Measurements from ENCODE around the gene GCNT1.

GCNT1 gene

DNA sequence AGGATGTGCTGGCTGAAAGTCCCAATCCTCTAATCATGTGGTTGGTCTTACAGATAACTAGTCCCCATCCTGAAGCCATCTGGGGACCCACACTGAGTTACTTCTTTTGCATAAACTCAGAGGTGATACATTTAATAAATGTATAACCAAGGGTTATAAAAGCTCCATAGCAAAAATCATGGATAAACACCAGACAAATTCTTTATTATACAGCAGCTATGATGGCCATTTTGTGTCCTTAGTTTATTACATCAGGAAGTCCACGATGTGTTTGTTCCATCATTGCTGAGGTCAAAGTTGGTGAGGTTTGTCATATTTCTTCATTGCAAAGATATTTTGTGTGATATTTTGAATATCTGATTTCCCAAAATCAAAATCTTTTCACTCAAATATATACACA lies 80.2 kb downstream of the GCNT1 start:
- no peak for DNase-seq (ENCODE audit: low spot score)

DNA sequence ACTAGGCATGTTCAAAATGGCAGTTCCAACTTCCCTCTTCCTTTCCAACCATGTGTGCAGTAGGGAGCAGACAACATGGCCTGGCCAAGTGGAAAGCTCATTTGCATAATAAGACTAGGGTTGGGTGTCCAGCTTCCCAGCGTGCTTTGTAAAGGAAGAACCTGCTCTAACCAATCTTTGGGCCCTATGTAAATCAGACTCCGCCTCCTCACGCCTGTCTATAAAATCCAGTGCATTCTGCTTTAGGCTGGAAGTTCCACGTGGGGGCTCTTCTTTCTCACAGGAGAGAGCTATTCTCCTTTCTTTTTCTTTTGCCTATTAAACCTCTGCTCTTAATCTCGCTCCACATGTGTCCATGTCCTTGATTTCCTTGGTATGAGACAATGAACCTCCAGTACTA lies 83.4 kb downstream of the GCNT1 start:
- DNase-seq (ENCODE audit: low spot score), result no peak

DNA sequence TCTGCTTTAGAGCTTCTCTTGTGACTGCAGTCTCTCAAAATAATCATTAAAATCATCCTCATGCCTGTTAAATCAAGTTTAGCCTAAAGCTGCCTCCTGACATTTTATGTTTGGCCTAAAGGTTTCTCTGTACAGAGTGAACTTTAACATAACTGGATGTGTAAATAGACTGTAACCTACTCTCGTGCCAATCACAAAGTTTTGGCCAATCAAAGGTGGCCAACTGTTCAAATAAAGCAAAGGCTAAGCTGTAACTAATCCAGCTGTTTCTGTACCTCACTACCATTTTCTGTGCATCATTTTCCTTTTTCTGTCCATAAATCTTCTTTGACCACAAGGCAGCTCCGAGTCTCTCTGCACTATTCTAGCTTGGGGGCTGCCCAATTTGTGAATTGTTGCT lies 86.2 kb downstream of the GCNT1 start:
- DNase-seq (ENCODE audit: low spot score), result no peak

DNA sequence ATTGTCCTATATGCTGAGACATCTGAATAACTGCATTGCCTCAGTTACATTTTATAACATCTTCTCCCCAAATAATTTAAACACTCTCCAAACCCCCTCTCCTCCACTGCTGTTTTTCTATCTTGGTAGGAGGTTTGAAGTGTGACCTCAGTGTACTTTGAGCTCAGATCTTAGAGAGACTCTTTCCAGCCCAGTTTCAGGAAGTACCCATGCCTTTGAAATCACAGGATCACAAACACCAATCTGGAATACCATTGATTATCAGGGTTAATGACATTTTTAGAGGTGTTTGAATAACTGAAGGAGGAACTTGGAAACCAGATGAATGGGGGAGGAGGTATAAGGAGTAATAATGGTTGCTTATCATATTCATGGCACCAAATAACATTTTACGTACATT lies 93.2 kb downstream of the GCNT1 start:
- DNase-seq (ENCODE audit: low spot score), result no peak

DNA sequence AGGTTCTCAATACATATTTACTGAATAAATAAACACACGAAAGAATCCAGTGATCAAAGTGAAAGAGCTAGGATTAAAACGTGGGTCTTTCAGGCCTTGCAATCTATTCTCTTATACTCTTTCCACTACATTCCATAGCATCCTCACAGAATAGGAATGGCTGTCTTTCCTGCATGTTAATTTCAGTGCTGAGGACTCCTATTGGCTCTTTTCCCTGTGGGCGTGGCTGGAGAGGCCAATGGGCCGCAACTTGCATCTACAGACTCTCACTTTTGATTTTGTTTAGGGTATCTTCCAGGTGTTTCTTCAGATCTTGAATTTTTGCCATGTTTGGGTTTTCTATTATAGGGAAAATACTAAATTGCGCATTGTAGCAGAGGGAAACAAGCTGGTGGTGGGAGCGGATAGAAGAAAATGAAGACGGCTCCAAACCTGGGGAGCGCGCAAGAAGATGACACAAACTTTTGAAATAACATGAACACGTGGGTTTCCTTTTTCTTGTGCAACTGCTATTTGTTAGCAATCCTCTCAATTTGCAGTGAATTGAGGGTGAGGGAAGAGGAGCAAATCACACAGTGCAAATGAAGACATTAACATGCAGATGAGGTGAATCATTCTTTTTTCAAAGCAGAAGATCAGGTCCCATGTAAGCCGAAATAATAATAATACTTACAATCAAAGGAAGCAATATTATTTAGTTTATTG lies 93.9 kb downstream of the GCNT1 start:
- no peak for DNase-seq (ENCODE audit: low spot score)

DNA sequence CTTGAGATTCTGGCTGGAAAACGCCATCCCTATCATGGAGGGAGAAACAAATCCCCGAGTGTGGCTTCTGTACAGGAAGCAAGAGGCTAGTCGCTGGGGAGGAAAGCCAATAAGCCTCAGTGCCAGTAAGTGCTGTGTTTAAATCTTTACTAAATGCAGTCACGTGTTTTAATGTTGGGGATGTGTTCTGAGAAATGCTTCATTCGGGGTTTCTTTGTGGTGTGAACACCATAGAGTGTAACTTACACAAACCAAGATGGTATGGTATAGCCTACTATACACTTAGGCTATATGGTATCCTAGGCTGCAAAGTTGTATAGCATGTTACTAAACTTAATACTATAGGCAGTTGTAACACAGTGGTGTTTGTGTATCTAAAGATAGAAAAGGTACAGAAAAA lies 94.7 kb downstream of the GCNT1 start:
- no peak for DNase-seq (ENCODE audit: low spot score)

Data from kidney capillary endothelial cell (primary cell).